Stimulated activated CD4-positive, alpha-beta T cell treated with anti-CD3 and anti-CD28 coated beads, TNF-alpha, amount 100 ng/mL, for 48 hours (primary cell): Measurements from ENCODE around the gene KIF16B.

Source experiments
- DNase-seq, 3 donors: peaks; one replicate each; pipeline ENCODE4 v3.0.0-alpha.2; 2020; ENCODE audit warnings: low read depth in 3 of 3

Gene KIF16B

DNA sequence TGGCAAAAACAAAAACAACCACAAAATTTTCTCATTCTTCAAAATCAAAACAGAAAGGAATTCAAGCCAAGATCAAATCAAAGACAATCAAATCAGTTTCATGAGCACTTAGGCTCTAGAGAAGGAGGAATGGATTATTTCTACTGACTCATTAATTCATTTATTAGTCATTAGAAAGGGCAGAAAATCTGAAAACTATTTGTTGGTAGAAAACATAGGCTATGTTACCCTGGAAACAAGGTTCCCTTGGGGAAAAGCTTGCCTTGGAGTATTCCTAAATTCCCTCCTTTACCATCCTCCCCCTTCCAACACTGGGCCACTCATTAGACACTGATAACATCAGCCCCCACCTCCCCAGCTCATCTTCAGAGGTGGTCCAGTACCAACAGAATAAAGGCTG, 17.5 kb downstream of the KIF16B start:
- no peak for DNase-seq

- DNase-seq = no peak
Observed at GRCh38 chr20:16554766-16555543, 18.3 kb downstream of the KIF16B start.

DNA sequence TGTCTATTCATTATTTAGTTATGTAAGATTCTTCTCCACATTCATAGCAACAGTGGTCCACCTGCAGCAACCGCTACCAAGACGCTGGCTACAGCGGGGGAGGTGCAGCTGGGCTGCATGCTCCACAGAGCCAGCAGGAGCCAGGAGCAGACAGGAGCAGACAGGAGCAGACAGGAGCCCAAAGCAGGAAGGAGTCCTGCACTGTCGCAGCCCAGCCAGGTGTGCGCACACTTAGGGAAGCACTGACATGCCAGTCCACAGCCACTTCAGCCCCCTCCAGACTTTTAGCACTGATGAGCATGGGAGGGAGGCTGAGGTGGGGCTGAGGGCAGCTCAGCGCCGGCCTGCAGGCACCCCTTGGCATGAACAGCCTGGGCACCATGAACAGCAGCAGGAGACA, 19.6 kb downstream of the KIF16B start:
- no peak for DNase-seq

- DNase-seq = no peak
Observed at GRCh38 chr20:16553101-16553500, 20.1 kb downstream of the KIF16B start.

DNA sequence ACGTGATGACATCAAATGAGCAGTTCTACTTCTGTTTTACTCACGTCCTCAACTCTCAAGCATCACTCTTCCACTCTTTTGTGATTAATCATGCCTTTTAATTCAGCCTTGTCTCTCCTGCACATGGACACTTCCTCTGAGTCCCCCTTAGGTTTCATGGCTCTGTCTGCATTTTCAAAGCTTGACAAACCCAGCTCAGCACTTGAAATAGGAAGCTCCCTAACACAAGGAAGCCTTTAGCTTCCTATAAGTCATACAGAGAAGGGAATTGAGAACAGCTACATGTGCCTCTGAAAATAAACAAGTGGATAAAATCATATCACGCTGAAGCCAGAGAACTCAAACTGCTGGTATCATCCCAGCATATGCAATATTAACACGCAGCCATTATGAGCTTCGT, 21.2 kb downstream of the KIF16B start:
- no peak for DNase-seq

DNA sequence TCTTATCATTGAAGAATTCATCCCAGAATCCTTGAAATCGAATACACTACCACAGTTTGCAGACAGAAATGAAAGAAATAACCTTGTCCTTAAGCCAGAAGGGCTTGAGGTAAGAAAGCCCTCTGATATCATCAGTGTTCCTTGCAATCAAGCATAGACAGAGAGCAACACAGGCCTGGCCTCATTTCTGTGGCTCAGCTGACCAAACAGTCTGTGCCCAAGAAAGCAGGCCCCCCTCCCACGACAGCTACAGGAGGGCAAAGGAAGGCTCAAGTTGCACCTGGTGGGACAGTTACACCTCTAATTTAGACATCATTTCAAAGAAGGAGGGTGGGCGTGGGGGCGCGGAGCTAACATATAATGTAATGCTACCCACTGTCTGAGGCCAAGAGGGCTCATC, 21.6 kb downstream of the KIF16B start:
- DNase-seq = no peak

GRCh38 chr20:16548068-16548672, 25.1 kb downstream of the KIF16B start:
- no peak for DNase-seq

DNA sequence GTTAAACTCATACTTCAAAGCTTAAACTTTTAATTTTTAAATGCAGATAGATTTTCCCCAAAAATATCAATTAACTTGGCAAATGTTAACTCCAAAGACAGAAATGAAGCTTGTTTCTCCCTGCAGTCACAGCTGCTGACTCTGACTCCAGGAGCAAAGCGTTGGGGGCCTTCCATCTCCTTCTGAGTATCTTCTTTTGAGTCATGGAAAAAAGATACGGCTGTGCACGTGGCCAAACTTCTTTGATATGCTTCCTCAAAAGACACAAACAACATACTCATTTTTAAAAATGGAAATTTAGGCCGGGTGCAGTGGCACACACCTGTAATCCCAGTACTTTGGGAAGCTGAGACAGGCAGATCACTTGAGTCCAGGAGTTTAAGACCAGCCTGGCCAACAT, 28.3 kb downstream of the KIF16B start:
- no peak for DNase-seq

DNA sequence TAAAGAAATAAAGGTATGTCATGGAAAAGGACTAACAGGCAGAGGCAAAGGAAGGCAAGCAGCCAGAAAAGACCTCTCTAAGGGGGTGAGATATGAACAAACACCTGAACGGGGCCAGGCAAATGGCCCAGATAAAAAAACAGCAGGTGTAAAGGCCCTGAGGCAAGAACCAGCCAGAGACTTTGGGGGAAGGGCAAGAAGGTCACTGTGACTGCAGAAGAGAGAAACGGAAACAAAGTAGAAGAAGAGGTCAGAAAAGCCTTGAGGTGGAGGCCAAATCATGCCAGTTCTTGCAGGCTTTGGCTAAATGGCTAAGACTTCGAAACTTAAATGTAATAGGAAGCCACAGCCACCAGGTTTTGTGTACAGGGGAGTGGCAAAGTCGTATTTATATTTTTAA, 30.8 kb downstream of the KIF16B start:
- no peak for DNase-seq

DNA sequence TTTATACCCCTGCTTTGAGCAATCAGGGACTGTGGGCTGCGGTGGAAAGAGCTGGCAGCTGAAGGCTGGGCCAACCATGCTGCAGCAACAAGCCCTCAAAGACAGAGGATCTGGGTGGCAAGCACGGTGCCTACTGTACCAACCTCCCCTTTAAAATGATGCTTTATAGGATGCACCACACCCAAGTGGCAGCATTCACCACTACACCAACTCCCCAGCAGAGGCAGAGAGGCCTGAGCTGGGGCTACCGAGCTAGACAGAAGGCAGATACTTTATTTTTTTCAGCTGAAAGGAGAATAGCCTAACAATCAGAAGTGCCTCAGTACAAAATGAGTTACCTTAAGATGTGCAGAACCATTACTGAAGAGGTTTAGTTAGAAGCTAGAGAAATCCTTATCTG, 31.4 kb downstream of the KIF16B start:
- no peak for DNase-seq

DNA sequence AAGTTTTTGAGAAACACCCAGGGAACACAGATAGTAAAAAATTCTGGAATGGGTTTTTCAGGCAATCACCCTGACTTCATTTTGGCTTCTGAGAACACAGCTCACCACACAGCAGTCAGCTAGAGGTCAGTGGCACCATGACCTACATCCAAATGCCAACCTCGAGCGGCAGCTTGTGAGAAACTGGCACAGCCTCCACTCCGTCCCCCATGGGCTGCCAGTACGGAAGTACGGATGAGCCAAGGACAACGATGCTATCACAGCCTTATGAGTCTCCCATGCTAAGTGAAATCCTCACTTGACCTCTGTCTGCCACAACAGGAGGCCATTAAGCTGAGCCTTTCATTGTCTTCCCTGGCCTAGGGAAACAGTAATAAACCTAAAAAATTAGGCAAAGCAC, 32.0 kb downstream of the KIF16B start:
- no peak for DNase-seq

DNA sequence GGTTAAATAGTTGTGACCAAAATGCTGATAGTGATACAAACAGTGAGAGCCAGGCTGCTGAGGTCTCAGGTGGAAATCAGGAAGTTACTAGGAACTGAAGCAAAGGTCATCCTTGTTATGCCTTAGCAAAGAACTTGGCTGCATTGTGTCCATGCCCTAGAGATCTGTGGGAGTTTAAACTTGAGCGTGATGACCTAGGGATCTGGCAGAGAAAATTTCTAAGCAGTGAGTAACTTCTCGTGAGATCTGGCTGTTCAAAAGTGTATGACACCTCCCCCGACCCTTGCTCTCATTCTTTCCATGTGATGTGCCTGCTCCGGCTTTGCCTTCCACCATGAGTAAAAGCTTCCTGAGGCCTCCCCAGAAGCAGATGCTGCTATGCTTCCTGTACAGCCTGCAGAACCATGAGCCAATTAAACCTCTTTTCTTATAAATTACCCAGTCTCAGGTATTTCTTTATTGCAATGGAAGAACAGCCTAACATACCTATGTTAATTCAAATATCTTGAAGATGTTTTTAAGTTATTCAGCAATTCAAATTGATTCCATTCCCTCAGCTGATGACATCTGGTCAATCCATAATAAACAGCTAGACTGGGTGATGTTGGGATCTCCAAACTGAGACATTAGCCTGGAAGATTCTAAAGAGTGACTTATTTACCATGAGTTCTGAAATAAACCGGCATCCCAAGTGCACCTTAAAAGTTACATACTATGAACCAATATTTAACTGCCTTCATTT, 33.8 kb downstream of the KIF16B start:
- DNase-seq = no peak

DNA sequence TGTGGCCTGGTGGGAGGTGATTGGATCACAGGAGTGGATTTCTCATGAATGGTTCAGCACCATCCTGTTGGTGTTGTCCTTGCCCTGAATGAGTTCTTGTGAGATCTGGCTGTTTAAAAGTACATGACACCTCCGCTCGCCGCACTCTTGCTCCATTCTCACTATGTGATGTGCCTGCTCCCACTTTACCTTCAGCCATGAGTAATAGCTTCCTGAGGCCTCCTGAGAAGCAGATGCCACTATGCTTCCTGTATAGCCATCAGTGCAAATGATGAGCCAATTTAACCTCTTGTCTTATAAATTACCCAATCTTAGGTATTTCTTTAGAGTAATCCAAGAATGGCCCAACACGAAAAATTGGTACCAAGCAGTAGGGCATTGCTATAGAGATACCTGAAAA, 34.5 kb downstream of the KIF16B start:
- no peak for DNase-seq

- DNase-seq = no peak
Observed at GRCh38 chr20:16537918-16538317, 35.3 kb downstream of the KIF16B start.

DNA sequence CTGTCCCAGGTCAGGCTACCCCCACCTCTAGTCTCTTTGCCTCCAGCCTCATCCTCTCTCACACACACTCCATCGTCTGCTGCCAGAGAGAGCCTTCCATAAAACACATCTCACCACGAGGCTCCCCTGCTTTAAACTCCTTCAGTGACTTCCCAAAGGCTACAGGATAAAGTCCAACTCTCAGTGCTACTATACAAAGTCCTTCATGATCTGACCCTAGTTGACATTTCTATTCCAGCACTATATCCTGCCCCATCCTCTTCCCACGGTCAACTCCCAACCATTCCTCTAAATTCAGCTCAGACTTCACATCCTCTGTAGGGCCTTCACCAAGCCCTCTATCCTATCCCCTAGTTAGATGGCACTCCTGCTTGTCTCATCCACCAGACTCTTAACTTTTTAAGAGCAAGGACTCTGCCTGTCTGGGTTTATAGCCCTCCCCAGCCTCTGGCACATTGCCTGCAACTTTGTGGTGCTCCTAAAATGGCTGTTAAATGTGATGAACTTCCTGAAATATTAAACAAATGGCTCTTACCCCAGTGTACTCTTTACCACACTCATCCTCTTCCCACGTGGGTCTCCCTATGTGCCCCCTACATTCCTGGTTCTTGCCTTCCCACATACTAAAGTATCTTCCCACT, 36.1 kb downstream of the KIF16B start:
- DNase-seq = no peak

DNA sequence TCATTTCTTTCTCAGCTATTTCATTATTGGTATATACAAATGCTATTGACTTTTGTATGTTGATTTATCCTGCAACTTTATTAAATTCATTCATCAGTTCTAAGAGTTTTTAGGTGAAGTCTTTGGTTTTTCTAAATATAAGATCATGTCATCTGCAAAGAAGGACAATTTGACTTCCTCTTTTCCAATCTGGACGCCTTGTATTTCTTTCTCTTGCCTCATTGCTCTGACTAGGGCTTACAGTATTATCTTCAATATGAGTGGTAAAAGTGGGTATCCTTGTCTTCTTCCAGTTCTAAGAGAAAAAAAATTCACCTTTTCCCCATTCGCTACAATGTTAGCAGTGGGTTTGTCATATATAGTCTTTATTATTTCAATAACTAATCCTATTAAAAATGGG, 38.0 kb downstream of the KIF16B start:
- DNase-seq = no peak

DNA sequence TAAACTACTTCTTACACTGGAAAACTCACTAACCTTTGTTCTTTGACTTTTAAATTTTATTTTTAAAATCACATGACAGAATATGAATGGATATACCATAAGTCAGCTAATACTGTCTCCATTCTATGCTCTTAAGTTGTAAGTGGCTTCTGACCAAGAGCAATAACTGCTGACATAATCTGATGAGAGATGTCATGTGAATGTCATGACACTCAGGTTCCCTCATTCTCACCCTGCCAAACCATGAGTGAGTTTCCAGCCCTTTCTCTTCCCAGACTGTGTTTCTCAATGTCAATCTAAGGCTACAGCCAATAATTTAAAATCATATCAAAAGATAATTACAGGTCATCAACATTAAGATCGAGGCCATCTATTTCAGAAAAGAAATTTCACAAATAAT, 39.7 kb downstream of the KIF16B start:
- no peak for DNase-seq

- no peak for DNase-seq
Observed at GRCh38 chr20:16531485-16531884, 41.8 kb downstream of the KIF16B start.

DNA sequence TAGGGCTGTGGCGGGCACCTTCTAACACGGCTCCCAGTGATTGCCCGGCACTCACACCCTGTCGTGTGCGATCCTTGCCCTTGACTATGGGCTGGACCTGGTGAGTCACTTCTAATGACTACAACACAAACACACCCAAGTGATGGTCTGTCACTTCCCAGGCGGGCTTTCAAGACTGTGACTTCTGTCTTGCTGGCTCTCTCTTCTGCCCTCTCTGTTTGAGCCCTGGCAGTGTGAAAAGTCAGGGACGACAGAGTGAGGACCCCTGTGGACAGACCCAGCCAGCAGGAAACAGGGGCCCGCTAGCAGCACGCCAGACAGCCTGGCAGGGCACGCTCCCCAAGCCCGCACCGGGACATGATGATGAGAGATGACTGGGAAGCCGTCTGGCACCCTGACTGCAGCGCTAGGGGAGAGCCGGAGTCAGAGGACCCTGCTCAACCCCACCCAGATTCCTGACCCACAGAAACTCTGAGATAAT, 43.0 kb downstream of the KIF16B start:
- DNase-seq = no peak

DNA sequence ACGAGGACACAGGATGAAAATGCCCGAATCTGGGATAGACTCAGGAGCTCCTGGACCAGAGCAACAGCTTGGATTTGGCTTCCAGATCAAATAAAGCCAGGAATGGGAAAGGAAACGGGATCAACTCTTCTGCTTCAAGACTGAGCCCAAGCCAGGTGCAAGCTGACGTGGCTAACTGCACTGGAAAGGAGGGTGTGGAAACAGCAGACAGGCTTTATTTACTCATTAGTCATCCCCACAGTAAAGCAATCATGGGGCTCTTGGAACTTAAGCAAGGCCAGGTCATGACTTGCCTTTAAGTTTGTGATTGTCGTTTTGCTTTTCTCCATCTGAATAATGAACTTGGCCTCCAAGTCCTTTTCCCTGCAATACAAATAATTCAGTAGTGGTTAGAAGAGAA, 45.2 kb downstream of the KIF16B start:
- no peak for DNase-seq

GRCh38 chr20:16527438-16527837, 45.8 kb downstream of the KIF16B start:
- DNase-seq = no peak
